ENCODE data around the gene BCL3.

Gene BCL3

DNA sequence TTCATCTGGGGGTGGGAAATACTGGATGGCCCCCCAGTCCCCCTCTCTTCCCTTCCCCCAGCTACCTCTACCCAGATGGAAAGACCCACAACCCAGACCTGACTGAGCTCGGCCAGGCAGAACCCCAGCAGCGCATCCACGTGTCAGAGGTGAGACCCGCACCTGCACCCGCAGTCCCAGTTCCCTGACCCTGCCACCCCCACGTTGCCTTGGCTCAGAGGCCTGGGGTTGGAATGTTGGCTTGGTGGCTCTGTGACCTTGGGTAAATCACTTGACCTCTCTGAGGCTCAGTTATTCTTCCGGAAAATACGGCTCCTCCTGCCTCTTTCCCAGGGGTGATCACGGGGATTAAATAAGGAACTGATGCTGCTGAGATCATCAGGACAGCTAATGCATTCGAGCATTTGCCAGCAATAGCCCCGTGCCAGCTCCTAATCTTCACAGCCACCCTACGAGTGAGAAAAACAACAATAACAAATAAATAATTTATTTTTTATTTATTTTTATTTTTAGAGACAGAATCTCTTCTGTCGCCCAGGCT is 41.5 kb downstream of the BCL3 start:
- no peak overlapping the region for H3K4me2 ChIP-seq (ENCODE audit: low read length)
- H3K4me1 ChIP-seq = no peaks in the 10 kb centered on the region
- H3K4me3 ChIP-seq (ENCODE audit: low read depth, low read length) = no peak overlapping the region
- H3K79me2 ChIP-seq = no peaks in the 10 kb centered on the region
- H3K27me3 ChIP-seq (ENCODE audit: control insufficient read depth, insufficient read depth, low read length) = no peaks in the 10 kb centered on the region
- H3K9ac ChIP-seq = no peak overlapping the region
- TF ChIP-seq, protein P1, sequence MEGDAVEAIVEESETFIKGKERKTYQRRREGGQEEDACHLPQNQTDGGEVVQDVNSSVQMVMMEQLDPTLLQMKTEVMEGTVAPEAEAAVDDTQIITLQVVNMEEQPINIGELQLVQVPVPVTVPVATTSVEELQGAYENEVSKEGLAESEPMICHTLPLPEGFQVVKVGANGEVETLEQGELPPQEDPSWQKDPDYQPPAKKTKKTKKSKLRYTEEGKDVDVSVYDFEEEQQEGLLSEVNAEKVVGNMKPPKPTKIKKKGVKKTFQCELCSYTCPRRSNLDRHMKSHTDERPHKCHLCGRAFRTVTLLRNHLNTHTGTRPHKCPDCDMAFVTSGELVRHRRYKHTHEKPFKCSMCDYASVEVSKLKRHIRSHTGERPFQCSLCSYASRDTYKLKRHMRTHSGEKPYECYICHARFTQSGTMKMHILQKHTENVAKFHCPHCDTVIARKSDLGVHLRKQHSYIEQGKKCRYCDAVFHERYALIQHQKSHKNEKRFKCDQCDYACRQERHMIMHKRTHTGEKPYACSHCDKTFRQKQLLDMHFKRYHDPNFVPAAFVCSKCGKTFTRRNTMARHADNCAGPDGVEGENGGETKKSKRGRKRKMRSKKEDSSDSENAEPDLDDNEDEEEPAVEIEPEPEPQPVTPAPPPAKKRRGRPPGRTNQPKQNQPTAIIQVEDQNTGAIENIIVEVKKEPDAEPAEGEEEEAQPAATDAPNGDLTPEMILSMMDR (IDR thresholded peaks at IDR 0.05) = no peak
- H3K27ac ChIP-seq = no peak overlapping the region
- no peak overlapping the region for H2AFZ ChIP-seq
- no peaks in the 10 kb centered on the region for H3K9me3 ChIP-seq (ENCODE audit: control insufficient read depth, low read length)
- no peaks in the 10 kb centered on the region for H3K36me3 ChIP-seq (ENCODE audit: control insufficient read depth, insufficient read depth, low read length)

- Histone ChIP-seq H3K36me3 (ENCODE audit: control insufficient read depth, insufficient read depth, low read length) (no peaks in the 10 kb centered on the region), H3K27ac (no peak overlapping the region), H3K79me2 (no peaks in the 10 kb centered on the region), H3K4me3 (ENCODE audit: low read depth, low read length) (no peak overlapping the region), H3K9me3 (ENCODE audit: control insufficient read depth, low read length) (no peaks in the 10 kb centered on the region), H3K4me1 (no peaks in the 10 kb centered on the region), H2AFZ (no peak overlapping the region), H3K9ac (no peak overlapping the region), H3K4me2 (ENCODE audit: low read length) (no peak overlapping the region), H3K27me3 (ENCODE audit: control insufficient read depth, insufficient read depth, low read length) (no peaks in the 10 kb centered on the region)
- TF ChIP-seq, protein P1 (IDR thresholded peaks at IDR 0.05) = no peak
Measured at GRCh38 chr19:44792281-44792680, 43.8 kb downstream of the BCL3 start.

DNA sequence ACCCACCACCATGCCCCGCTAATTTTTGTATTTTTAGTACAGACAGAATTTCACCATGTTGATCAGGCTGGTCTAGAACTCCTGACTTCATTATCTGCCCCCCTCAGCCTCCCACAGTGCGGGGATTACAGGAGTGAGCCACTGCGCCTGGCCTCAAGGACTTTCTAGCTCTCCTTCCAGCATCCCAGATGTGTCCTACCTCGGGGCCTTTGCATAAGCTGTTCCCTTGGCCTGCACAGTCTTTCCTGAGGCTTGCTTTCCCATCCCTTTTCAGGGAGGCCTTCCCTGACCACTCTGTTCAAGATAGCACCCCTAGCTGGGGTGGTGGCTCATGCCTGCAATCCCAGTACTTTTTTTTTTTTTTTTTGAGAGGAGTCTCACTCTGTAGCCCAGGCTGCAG is 46.1 kb downstream of the BCL3 start:
- Histone ChIP-seq H3K4me1 (no peaks in the 10 kb centered on the region), H3K27me3 (ENCODE audit: control insufficient read depth, insufficient read depth, low read length) (no peaks in the 10 kb centered on the region), H3K9ac (no peak overlapping the region), H3K27ac (no peak overlapping the region), H3K36me3 (ENCODE audit: control insufficient read depth, insufficient read depth, low read length) (no peaks in the 10 kb centered on the region), H2AFZ (no peak overlapping the region), H3K79me2 (no peaks in the 10 kb centered on the region), H3K4me3 (ENCODE audit: low read depth, low read length) (no peak overlapping the region), H3K9me3 (ENCODE audit: control insufficient read depth, low read length) (no peaks in the 10 kb centered on the region), H3K4me2 (ENCODE audit: low read length) (no peak overlapping the region)
- TF ChIP-seq, protein P1 (IDR thresholded peaks at IDR 0.05) = no peak

DNA sequence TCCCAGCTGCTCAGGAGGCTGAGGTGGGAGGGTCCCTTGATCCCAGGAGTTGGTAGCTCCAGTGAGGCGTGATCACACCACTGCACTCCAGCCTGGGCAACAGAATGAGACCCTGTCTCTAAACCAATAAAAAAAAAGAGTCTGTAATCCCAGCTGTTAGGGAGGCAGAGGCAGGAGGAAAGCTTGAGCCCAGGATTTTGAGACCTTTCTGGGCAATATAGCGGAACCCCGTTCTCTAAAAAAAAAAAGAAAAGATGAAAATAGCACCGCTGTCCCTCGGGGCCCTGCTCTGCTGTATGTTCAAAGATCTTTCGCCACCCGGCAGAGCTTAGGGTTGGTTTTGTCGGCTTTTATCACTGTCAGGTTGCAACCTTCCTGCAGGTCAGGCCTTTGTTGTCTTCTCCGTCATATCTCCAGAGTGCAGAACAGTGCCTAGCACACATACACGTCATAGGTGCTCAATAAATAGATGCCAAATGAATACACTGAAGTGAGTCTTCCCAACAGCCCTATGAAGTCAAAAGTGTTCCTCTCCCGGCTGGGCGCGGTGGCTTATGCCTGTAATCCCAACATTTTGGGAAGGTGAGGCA is 47.0 kb downstream of the BCL3 start:
- H3K36me3 ChIP-seq (ENCODE audit: control insufficient read depth, insufficient read depth, low read length) = no peaks in the 10 kb centered on the region
- H3K4me1 ChIP-seq = no peaks in the 10 kb centered on the region
- H2AFZ ChIP-seq = no peak overlapping the region
- TF ChIP-seq, protein P1 (IDR thresholded peaks at IDR 0.05) = no peak
- H3K27me3 ChIP-seq (ENCODE audit: control insufficient read depth, insufficient read depth, low read length) = no peaks in the 10 kb centered on the region
- no peak overlapping the region for H3K9ac ChIP-seq
- no peak overlapping the region for H3K27ac ChIP-seq
- no peaks in the 10 kb centered on the region for H3K9me3 ChIP-seq (ENCODE audit: control insufficient read depth, low read length)
- H3K79me2 ChIP-seq = no peaks in the 10 kb centered on the region
- H3K4me2 ChIP-seq (ENCODE audit: low read length) = no peak overlapping the region
- H3K4me3 ChIP-seq (ENCODE audit: low read depth, low read length) = no peak overlapping the region

DNA sequence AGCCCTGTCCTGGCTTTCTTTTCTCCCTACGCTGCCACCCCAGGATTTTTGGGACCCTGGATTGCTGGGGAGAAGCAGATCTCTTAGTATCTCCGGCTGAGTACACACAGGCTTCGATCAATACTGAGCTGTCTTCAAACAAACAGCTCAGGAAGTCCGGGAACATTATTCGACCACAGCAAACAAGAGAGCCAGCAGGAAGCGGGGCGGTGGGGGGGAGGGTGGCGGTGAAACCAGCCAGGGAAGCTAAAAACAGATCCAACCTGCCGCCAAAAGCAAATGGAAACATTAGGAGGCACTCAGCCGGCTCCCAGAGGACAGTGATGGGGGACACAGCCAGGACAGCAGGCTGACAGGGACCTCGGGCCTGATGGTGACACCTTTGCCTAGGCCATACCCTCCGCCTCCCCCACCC is 48.2 kb downstream of the BCL3 start:
- H2AFZ ChIP-seq = peak overlapping the region; percentile 33
- H3K4me3 ChIP-seq (ENCODE audit: low read depth, low read length) = no peak overlapping the region
- no peak overlapping the region for H3K9ac ChIP-seq
- H3K79me2 ChIP-seq = no peaks in the 10 kb centered on the region
- H3K27me3 ChIP-seq (ENCODE audit: control insufficient read depth, insufficient read depth, low read length) = no peaks in the 10 kb centered on the region
- H3K4me1 ChIP-seq = no peaks in the 10 kb centered on the region
- TF ChIP-seq, protein P1 (IDR thresholded peaks at IDR 0.05) = no peak
- H3K36me3 ChIP-seq (ENCODE audit: control insufficient read depth, insufficient read depth, low read length) = no peaks in the 10 kb centered on the region
- H3K27ac ChIP-seq = peak overlapping the region; percentile 22
- H3K4me2 ChIP-seq (ENCODE audit: low read length) = no peak overlapping the region
- H3K9me3 ChIP-seq (ENCODE audit: control insufficient read depth, low read length) = no peaks in the 10 kb centered on the region

Data from parathyroid adenoma (tissue), 2 donors.